ENCODE results near the gene ITPA. TPM values are rescaled to one million over a fixed set of nuclear protein-coding genes. Genes with fewer than 3 reads are reported as not detected.

Gene ITPA
- total and polyA plus RNA-seq, 2 of the 13 experiments (the other 11 are each of a cell fraction or from before 2014, with no cell fraction given), result 60.1 to 103 TPM

GRCh38 chr20:3202965-3203314 is 6.4 kb upstream of the ITPA start:
- POLR2A ChIA-PET, result interaction anchor here (0.8 to 2.8 kb wide), 16 partner anchors 10 to 330 kb away, joined by 3 to 15 read pairs (median 4); partner anchors contain the start of genes FASTKD5, LZTS3 and UBOX5
- H3K4me1 ChIP-seq (ENCODE audit: insufficient read depth, low read length), result peaks cover 29% of the 10 kb centered on the region
- peak overlapping the region; percentile 87 for H3K27ac ChIP-seq (ENCODE audit: extremely low read length, insufficient read depth, low read length)
- in situ Hi-C loops (cut with HindIII; ENCODE audit: extremely low pct_ligation_motif_present, low pct_unique_long_range_greater_than_20kb), result no loop called here
- H3K9ac ChIP-seq (ENCODE audit: insufficient read depth, low read depth, low read length), result peak overlapping the region; percentile 91
- peaks cover 4% of the 10 kb centered on the region; the same call in 1 of the 2 replicates for H4K20me1 ChIP-seq (ENCODE audit: insufficient read depth, low read length)
- no peaks in the 10 kb centered on the region; a peak in 1 of 5 replicates for H3K27me3 ChIP-seq (ENCODE audit: control insufficient read depth in 1 of 2, insufficient read depth in 2 of 2, low read length in 2 of 2)
- 10% methylated on average over 9 of the region's 9 CpGs for WGBS (ENCODE audit: low lambda C conversion rate)
- no peak overlapping the region for H2AFZ ChIP-seq (ENCODE audit: low read length)
- H3K36me3 ChIP-seq (replicated peaks in 1 of 2; ENCODE audit: control insufficient read depth in 1 of 2, insufficient read depth in 2 of 2, low read length in 2 of 2), result peaks cover 22 to 32% of the 10 kb centered on the region in 2 experiments
- H3K9me3 ChIP-seq (ENCODE audit: low read length), result no peaks in the 10 kb centered on the region
- H3K4me2 ChIP-seq (ENCODE audit: low read depth, low read length), result peak overlapping the region; percentile 89
- peak overlapping the region; percentile 76 to 98 (median 81) for H3K4me3 ChIP-seq (replicated peaks in 1 of 3; ENCODE audit: insufficient read depth in 1 of 3, low read depth in 2 of 3, low read length in 3 of 3)
- CTCF ChIA-PET (ENCODE audit: low intra/inter-chr PET ratio, low total read pairs), result no interaction called here
- DNase-seq (ENCODE audit: low spot score) (no peak), ATAC-seq (peak; percentile 37; the same call in 2 of the 3 replicates), FAIRE-seq (no peak)
- H3K79me2 ChIP-seq (ENCODE audit: insufficient read depth, low read length), result peaks cover 24% of the 10 kb centered on the region
- intact Hi-C loops (cut with micrococcal nuclease; ENCODE audit: unreplicated experiment), result loop anchor here (1.0 kb wide), 2 partner anchors 30 to 85 kb away; partner anchors contain the start of gene LZTS3
- BruUV-seq (replicated peaks), result no TSS peak
- TF ChIP-seq MNT (IDR thresholded peaks at IDR 0.05) (no peak), BCLAF1 (IDR thresholded peaks at IDR 0.05) (no peak), ZNF12 (CRISPR knock-in tag; IDR thresholded peaks at IDR 0.05) (no peak), FOXP4 (CRISPR knock-in tag; IDR thresholded peaks at IDR 0.05) (no peak), HOXD1 (CRISPR knock-in tag; IDR thresholded peaks at IDR 0.05) (no peak), ARNTL (CRISPR knock-in tag; IDR thresholded peaks at IDR 0.05) (no peak), ISX (CRISPR knock-in tag; conservative IDR thresholded peaks at IDR 0.05) (no peak), BORCS8-MEF2B (CRISPR knock-in tag; IDR thresholded peaks at IDR 0.05) (no peak), DR1 (CRISPR knock-in tag; IDR thresholded peaks at IDR 0.05) (no peak), NFIC (IDR thresholded peaks at IDR 0.05; ENCODE audit: low read length) (no peak), ZNF629 (CRISPR knock-in tag; conservative IDR thresholded peaks at IDR 0.05) (no peak), ZNF160 (CRISPR knock-in tag; IDR thresholded peaks at IDR 0.05) (0 out of 2 replicates have a peak, but pooled peaks have one; percentile 50), KLF6 (CRISPR knock-in tag; IDR thresholded peaks at IDR 0.05) (no peak), HMGA1 (CRISPR knock-in tag; conservative IDR thresholded peaks at IDR 0.05) (no peak), HMGXB3 (CRISPR knock-in tag; IDR thresholded peaks at IDR 0.05; ENCODE audit: borderline replicate concordance) (no peak)

Data from HepG2 (cell line).